ENCODE results near the gene PUS3. TPM values are rescaled to one million over a fixed set of nuclear protein-coding genes. Genes with fewer than 3 reads are reported as not detected.

Gene PUS3
- total RNA-seq, 4 donors from 2014 or later: 6.6 to 11.2 (median 8.1) TPM

GRCh38 chr11:125945797-125946520 lies 43.0 kb upstream of the PUS3 start, which contains the start of gene VSIG10L2:
TSS of gene VSIG10L2 (plus strand) at chr11:125946044. CDS start at chr11:125946056, 12 bp downstream.
- 77 to 83% methylated on average over 8 of the region's 8 CpGs for WGBS, 2 donors
- intact Hi-C loops (cut with DNase I; ENCODE audit: low total_unique reads): no loop called here

DNA sequence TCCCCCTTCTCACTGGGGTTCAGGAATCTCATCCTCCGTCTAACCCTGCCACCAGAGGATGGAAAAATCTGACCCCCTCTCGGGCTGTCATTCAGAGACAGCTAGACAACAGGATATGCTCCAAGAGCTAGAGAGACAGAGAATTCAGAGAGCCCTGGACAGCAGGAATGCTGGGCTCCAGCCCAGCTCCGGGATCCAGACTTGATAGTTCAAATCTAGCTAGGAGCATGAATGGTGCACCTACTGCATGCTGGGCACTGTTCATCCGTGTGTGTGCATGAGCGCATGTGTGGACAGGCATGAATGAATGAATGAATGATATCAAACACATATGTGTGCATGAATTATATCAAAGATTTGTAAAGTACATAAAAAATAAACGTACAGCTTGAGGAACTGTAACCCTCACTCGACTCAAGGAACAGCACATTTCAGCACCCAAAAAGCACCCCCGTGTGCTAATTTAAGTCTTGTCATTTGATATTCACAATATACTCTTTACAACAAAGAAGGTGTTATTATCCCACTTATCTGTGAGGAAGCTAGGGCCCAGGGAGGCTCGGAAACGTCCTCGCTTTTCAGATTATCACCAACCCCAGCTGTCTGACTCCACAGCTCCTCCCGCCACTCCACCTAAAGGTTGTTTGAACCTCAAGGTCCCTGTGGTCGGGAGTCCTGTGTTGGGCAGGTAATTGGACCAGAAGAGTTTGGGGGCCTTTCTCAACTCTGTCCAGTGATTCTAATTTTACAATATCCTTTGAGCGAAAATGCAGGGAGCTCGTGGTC lies 42.2 kb upstream of the PUS3 start:
- no peak for DNase-seq (ENCODE audit: low spot score in 2 of 2)
- TF ChIP-seq CTCF (IDR thresholded peaks at IDR 0.05): no peak
- TF ChIP-seq POLR2A (IDR thresholded peaks at IDR 0.05): no peak
- 77 to 81% methylated on average over 15 of the region's 15 CpGs for WGBS, 2 donors
- no peak overlapping the region for H3K4me3 ChIP-seq (ENCODE audit: low read depth, poor library complexity, severe bottlenecking)
- intact Hi-C loops (cut with DNase I; ENCODE audit: low total_unique reads): no loop called here

More at GRCh38 chr11:125945797-125946520, 43.0 kb upstream of the PUS3 start, which contains the start of gene VSIG10L2:
- TF ChIP-seq CTCF (IDR thresholded peaks at IDR 0.05) (no peak), POLR2A (IDR thresholded peaks at IDR 0.05) (no peak)
- H3K4me3 ChIP-seq (ENCODE audit: low read depth, poor library complexity, severe bottlenecking): no peak within 1 kb of the TSS
- DNase-seq (ENCODE audit: low spot score in 2 of 2): peak in 1 of 2 donors; percentile 64

DNA sequence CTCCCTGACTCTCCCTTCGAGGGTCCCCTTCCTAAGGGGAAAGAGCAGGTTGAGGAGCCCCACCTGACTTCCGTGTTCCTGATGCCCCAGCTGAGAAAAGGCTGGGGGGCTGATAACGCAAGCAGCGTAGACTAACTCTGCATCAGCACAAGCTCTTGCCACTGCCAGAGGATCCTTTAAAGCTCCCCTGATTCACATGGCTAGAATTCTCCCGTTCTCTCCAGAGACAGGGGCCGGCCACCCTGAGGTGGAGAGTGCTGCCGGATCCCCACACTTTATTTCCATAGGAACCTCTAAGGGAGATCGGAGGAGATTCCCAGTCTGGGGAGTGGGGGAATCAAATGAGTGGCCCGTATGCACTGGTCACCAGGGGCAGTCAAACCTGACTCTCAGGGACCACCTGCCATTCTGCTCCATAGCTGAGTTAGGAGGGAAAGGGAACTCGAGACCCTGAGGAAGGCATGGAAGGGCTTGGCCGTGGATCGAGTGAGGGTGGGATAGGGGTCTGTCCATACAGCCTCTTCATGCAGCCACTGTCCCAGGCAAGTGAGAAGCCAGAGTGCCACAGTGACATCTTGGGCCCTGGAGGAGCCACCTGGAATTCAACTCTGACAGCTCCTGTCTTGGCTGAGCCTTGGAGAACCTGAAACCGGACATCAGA lies 41.5 kb upstream of the PUS3 start:
- intact Hi-C loops (cut with DNase I; ENCODE audit: low total_unique reads): loop anchor here (5.0 kb wide), 1 partner anchor 118 kb away; the partner anchor contains the start of gene CDON
- peak in 1 of 2 donors; percentile 60 for DNase-seq (ENCODE audit: low spot score in 2 of 2)
- WGBS, 2 donors: 88 to 92% methylated on average over 13 of the region's 13 CpGs
- no peak for TF ChIP-seq POLR2A (IDR thresholded peaks at IDR 0.05)
- TF ChIP-seq CTCF (IDR thresholded peaks at IDR 0.05): no peak
- no peak overlapping the region for H3K4me3 ChIP-seq (ENCODE audit: low read depth, poor library complexity, severe bottlenecking)

DNA sequence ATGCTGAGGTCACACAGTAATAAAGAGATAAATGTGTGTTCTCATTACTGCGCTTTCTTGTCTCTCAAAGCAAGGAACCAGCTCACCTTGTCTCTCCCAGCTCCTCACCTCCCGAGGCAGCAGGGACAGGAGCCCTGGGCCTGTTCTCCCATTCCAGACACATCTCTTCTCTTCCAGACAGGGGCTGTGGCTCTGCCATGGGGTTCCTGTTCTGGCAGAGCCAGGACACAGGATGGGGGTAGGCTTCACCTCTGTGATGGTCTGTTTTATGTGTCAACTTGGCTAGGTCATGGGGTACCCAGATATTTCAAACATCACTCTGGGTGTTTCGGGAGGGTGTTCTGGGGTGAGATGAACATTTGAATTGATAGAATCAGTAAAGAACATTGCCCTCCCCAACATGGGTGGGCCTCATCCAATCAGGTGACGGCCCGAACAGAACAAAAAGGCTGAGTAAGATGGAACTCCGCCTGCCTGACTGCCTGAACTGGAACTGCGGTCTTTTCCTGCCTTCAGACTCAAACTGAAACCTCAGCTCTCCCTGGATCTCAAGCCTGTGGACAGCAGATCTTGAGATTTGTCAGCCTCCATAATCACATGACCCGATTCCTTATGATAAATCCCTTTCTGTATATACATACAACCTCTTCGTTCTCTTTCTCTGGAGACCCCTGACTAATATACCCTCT lies 40.8 kb upstream of the PUS3 start:
- TF ChIP-seq CTCF (IDR thresholded peaks at IDR 0.05) (no peak), POLR2A (IDR thresholded peaks at IDR 0.05) (no peak)
- H3K4me3 ChIP-seq (ENCODE audit: low read depth, poor library complexity, severe bottlenecking): no peak overlapping the region
- 93 to 96% methylated on average over 9 of the region's 9 CpGs for WGBS, 2 donors
- no peak for DNase-seq (ENCODE audit: low spot score in 2 of 2)
- intact Hi-C loops (cut with DNase I; ENCODE audit: low total_unique reads): loop anchor here (5.0 kb wide), 1 partner anchor 118 kb away; the partner anchor contains the start of gene CDON

- WGBS, 2 donors: 93 to 96% methylated on average over 12 of the region's 12 CpGs
- intact Hi-C loops (cut with DNase I; ENCODE audit: low total_unique reads): loop anchor here (5.0 kb wide), 1 partner anchor 119 kb away; the partner anchor contains the start of gene CDON
- H3K4me3 ChIP-seq (ENCODE audit: low read depth, poor library complexity, severe bottlenecking): no peak overlapping the region
- TF ChIP-seq POLR2A (IDR thresholded peaks at IDR 0.05) (no peak), CTCF (IDR thresholded peaks at IDR 0.05) (no peak)
- DNase-seq (ENCODE audit: low spot score in 2 of 2): peak in 1 of 2 donors; percentile 74
Observed at GRCh38 chr11:125942771-125943428, 39.9 kb upstream of the PUS3 start.

Data from lower leg skin (tissue), 4 donors.